Measurements from ENCODE around the gene RFX8. TPM values are rescaled to one million over a fixed set of nuclear protein-coding genes. Genes with fewer than 3 reads are reported as not detected.

The RFX8 gene
- polyA plus RNA-seq, 1 experiment: 1.8 TPM

DNA sequence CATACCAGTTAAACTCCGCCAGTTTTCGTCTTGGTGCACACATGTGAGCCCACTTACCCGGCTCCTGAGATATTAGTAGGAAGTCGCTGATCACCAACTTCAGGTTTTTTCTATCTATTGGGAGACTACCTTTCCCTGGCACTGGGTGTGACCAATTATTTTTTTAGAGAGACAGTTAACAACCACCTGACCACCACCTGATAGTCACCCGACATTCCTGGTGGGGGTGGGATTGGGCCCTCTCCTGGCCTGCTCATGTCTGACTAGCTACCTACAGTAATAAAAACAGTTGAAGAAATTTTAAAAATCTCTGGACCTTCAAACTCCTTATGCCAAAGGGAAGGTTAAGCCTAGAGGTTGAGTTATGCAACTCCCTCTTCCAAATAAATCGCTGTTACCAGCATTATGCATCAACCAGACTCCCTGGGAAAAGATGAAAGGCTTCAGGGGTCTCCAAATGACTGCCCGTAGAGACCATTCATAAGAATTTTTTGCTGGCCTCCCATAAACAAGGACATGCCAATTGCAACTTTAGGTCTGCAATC lies 115.4 kb downstream of the RFX8 start:
- Histone ChIP-seq H3K27ac (ENCODE audit: low read depth, low read length) (no peak overlapping the region), H3K9me3 (ENCODE audit: control insufficient read depth, insufficient read depth, low read length) (no peaks in the 10 kb centered on the region), H3K4me3 (ENCODE audit: low read depth, low read length) (no peak overlapping the region), H3K27me3 (ENCODE audit: control insufficient read depth, insufficient read depth, low read length) (peaks cover 16% of the 10 kb centered on the region)
- CTCF ChIA-PET: no interaction called here
- POLR2A ChIA-PET: no interaction called here
- TF ChIP-seq, protein P1, sequence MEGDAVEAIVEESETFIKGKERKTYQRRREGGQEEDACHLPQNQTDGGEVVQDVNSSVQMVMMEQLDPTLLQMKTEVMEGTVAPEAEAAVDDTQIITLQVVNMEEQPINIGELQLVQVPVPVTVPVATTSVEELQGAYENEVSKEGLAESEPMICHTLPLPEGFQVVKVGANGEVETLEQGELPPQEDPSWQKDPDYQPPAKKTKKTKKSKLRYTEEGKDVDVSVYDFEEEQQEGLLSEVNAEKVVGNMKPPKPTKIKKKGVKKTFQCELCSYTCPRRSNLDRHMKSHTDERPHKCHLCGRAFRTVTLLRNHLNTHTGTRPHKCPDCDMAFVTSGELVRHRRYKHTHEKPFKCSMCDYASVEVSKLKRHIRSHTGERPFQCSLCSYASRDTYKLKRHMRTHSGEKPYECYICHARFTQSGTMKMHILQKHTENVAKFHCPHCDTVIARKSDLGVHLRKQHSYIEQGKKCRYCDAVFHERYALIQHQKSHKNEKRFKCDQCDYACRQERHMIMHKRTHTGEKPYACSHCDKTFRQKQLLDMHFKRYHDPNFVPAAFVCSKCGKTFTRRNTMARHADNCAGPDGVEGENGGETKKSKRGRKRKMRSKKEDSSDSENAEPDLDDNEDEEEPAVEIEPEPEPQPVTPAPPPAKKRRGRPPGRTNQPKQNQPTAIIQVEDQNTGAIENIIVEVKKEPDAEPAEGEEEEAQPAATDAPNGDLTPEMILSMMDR (IDR thresholded peaks at IDR 0.05; ENCODE audit: low read depth, low read length): no peak
- DNase-seq (ENCODE audit: low read depth, low spot score): no peak

DNA sequence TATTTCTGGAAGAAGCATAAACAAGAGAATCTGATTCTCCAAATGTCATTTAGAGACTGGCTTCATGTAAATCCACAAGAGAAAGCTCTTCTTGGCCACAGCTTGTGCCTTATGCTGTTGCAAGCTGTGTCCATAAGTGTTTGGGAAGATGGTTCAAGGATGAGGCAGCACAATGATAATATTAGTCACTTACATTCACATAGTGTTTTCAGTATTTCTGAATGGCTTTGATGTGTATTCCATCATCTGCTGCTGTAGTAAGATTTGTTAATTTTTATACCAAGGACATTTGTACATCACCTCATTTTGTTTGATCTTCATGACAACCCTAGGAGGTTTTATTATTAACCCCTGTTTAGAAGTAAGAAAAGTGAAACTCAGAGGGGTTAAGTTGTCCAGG lies 117.5 kb downstream of the RFX8 start:
- no peak overlapping the region for H3K27ac ChIP-seq (ENCODE audit: low read depth, low read length)
- ChIA-PET CTCF (interaction anchor here (1.2 to 2.4 kb wide), 3 partner anchors 15 to 29 kb away, joined by 5 read pairs; no protein-coding TSS in a partner anchor), POLR2A (no interaction called here)
- H3K27me3 ChIP-seq (ENCODE audit: control insufficient read depth, insufficient read depth, low read length): peaks cover 12% of the 10 kb centered on the region
- TF ChIP-seq, protein P1 (IDR thresholded peaks at IDR 0.05; ENCODE audit: low read depth, low read length): no peak
- no peak overlapping the region for H3K4me3 ChIP-seq (ENCODE audit: low read depth, low read length)
- no peaks in the 10 kb centered on the region for H3K9me3 ChIP-seq (ENCODE audit: control insufficient read depth, insufficient read depth, low read length)
- no peak for DNase-seq (ENCODE audit: low read depth, low spot score)

DNA sequence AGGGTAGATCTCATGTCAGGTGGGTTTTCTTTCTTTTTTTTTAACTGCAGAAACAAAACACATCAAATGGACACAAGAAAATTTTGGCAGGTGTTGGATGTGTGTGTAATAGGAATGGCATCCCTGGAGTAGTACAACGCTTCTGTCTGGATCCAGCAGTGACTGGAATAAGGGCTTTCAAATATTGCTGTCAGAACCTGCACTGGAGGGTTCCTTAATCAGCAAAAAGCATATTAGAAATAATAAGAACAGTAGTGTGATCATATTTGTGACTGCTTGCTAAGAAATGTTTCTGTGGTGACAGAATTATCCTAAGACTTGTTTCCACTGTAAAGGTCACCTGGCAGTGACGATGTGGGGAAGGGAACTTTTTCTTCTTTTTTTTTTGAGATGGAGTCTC lies 118.4 kb downstream of the RFX8 start:
- H3K27ac ChIP-seq (ENCODE audit: low read depth, low read length): no peak overlapping the region
- peaks cover 5% of the 10 kb centered on the region for H3K27me3 ChIP-seq (ENCODE audit: control insufficient read depth, insufficient read depth, low read length)
- no peak overlapping the region for H3K4me3 ChIP-seq (ENCODE audit: low read depth, low read length)
- POLR2A ChIA-PET: no interaction called here
- CTCF ChIA-PET: interaction anchor here (2.4 kb wide), 1 partner anchor 30 kb away, joined by 5 read pairs; no protein-coding TSS in a partner anchor
- H3K9me3 ChIP-seq (ENCODE audit: control insufficient read depth, insufficient read depth, low read length): no peaks in the 10 kb centered on the region
- TF ChIP-seq, protein P1 (IDR thresholded peaks at IDR 0.05; ENCODE audit: low read depth, low read length): no peak
- no peak for DNase-seq (ENCODE audit: low read depth, low spot score)

DNA sequence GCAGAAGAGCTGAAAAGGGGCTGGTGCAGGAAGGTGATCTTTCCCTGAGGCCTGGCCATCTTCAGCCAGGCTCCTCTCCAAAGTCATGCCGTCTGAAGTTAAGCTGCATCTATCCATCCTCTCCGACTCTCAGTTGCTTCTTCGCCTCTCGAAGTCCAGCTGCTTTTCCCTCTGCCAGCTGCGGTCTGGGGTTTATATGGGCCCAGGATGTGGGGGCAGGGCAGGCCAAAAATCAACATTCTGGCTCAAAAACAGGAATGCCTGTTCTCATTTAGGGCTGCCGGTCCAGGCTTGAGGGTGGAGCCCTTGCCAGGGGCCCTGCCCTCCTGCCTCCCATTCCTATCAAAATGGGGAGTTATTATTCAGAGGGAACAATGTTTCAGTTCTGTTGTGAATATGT lies 118.9 kb downstream of the RFX8 start:
- TF ChIP-seq, protein P1 (IDR thresholded peaks at IDR 0.05; ENCODE audit: low read depth, low read length): no peak
- no peak for DNase-seq (ENCODE audit: low read depth, low spot score)
- no peaks in the 10 kb centered on the region for H3K9me3 ChIP-seq (ENCODE audit: control insufficient read depth, insufficient read depth, low read length)
- H3K4me3 ChIP-seq (ENCODE audit: low read depth, low read length): no peak overlapping the region
- peaks cover under 1% of the 10 kb centered on the region for H3K27me3 ChIP-seq (ENCODE audit: control insufficient read depth, insufficient read depth, low read length)
- H3K27ac ChIP-seq (ENCODE audit: low read depth, low read length): no peak overlapping the region
- CTCF ChIA-PET: no interaction called here
- POLR2A ChIA-PET: no interaction called here

DNA sequence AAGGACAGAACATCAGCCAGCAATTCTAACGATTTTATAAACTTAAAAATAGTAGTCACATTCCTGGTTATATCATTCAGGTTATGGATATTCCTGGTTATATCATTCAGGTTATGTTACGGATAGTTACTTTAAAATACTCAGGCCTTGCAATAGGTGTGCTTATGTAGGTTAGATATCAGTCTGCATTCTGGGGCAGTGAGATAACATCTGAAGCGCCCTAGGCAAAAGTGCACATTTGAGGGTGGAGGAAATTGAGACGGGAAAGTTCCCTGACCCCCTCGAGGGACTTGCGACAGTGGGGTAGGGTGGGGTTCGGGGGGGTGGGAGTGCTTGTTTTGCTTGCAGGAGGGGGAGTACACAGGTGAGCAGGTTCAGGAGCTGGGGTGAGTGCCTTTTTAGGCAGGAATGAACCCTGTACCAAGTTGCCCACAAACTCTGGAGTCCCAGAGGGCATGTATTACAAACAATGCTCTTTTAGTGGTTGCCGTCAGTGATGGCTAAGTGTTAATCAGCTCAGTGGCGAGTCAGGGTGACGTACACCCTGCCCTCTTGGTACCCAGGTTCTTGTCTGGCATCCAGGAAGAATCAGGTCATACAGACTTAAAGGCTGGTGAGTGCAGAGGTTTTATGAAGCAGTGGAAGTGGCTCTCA lies 119.4 kb downstream of the RFX8 start:
- CTCF ChIA-PET: no interaction called here
- Histone ChIP-seq H3K27me3 (ENCODE audit: control insufficient read depth, insufficient read depth, low read length) (no peaks in the 10 kb centered on the region), H3K9me3 (ENCODE audit: control insufficient read depth, insufficient read depth, low read length) (no peaks in the 10 kb centered on the region), H3K4me3 (ENCODE audit: low read depth, low read length) (no peak overlapping the region), H3K27ac (ENCODE audit: low read depth, low read length) (no peak overlapping the region)
- POLR2A ChIA-PET: no interaction called here
- no peak for DNase-seq (ENCODE audit: low read depth, low spot score)
- TF ChIP-seq, protein P1 (IDR thresholded peaks at IDR 0.05; ENCODE audit: low read depth, low read length): no peak
